GM23248 (cell line): ENCODE results near the gene CFL1. TPM values are rescaled to one million over a fixed set of nuclear protein-coding genes. Genes with fewer than 3 reads are reported as not detected.
A peak's percentile ranks its signal among the peaks of the same experiment; 100 is the strongest.

ENCODE experiments used
- DNase-seq: peaks from one replicate; pipeline ENCODE4 v3.0.0-alpha.2; 2015
- H2AFZ ChIP-seq: fragments of 200-600 bp; sonication (generic); 2 replicates; pipeline ENCODE4 v1.6.1; 2016; ENCODE audit warnings: antibody characterized with exemption
- H3F3A ChIP-seq: fragments of 200-600 bp; sonication (generic); 2 replicates; pipeline ENCODE4 v1.6.1; 2016; ENCODE audit warnings: mild to moderate bottlenecking, antibody characterized with exemption, mixed run types; ENCODE audit not compliant: insufficient read depth
- H3K27ac ChIP-seq: fragments of 200-600 bp; sonication (generic); 2 replicates; pipeline ENCODE4 v1.5.1; 2016; ENCODE audit warnings: mild to moderate bottlenecking
- H3K27me3 ChIP-seq: fragments of 200-600 bp; sonication (generic); replicated peaks from 2 replicates; pipeline ENCODE4 v1.6.1; 2016; ENCODE audit warnings: mild to moderate bottlenecking; ENCODE audit not compliant: insufficient read depth
- H3K36me3 ChIP-seq: fragments of 200-600 bp; sonication (generic); 2 replicates; pipeline ENCODE4 v1.6.1; 2016; ENCODE audit warnings: low read depth, mild to moderate bottlenecking
- H3K4me1 ChIP-seq: fragments of 200-600 bp; sonication (generic); 2 replicates; pipeline ENCODE4 v1.6.1; 2016; ENCODE audit warnings: mild to moderate bottlenecking; ENCODE audit not compliant: insufficient read depth
- H3K4me2 ChIP-seq: fragments of 200-600 bp; sonication (generic); one replicate; pipeline ENCODE4 v1.6.1; 2016; ENCODE audit warnings: mild to moderate bottlenecking; ENCODE audit not compliant: unreplicated experiment
- H3K4me3 ChIP-seq: fragments of 200-600 bp; sonication (generic); 2 replicates; pipeline ENCODE4 v1.5.1; 2016; ENCODE audit warnings: mild to moderate bottlenecking
- H3K79me2 ChIP-seq: fragments of 200-600 bp; sonication (generic); 2 replicates; pipeline ENCODE4 v1.6.1; 2016; ENCODE audit warnings: mild to moderate bottlenecking; ENCODE audit not compliant: insufficient read depth
- H3K9ac ChIP-seq: fragments of 200-600 bp; sonication (generic); 2 replicates; pipeline ENCODE4 v1.6.1; 2016; ENCODE audit warnings: mild to moderate bottlenecking
- H3K9me2 ChIP-seq: fragments of 200-600 bp; sonication (generic); 2 replicates; pipeline ENCODE4 v1.6.1; 2016; ENCODE audit warnings: mixed run types, mild to moderate bottlenecking, moderate library complexity; ENCODE audit not compliant: insufficient read depth
- H3K9me3 ChIP-seq: fragments of 200-600 bp; sonication (generic); one replicate; pipeline ENCODE4 v1.6.1; 2017; ENCODE audit warnings: low read depth
- H4K20me1 ChIP-seq: fragments of 200-600 bp; sonication (generic); 2 replicates; pipeline ENCODE4 v1.6.0; 2016; ENCODE audit not compliant: insufficient read depth
- EZH2 ChIP-seq: fragments of 200-600 bp; sonication (generic); IDR thresholded peaks from 2 replicates; pipeline ENCODE4 v1.6.1; 2018; ENCODE audit warnings: antibody characterized with exemption, mild to moderate bottlenecking; ENCODE audit not compliant: insufficient read depth, poor library complexity, severe bottlenecking
- EZH2phosphoT487 ChIP-seq: fragments of 200-600 bp; sonication (generic); IDR thresholded peaks from 2 replicates; pipeline ENCODE4 v1.6.1; 2018; ENCODE audit warnings: antibody characterized with exemption, moderate library complexity, mild to moderate bottlenecking, low read depth; ENCODE audit not compliant: insufficient read depth
- WGBS, 2 experiments: methylation state at CpG; one replicate each; pipeline ENCODE4 v1.1.6; 2015 to 2017; ENCODE audit warnings: low lambda C conversion rate in 2 of 2, low coverage in 1 of 2; ENCODE audit errors: missing lambda C conversion rate in 2 of 2; 5-methylcytosine and 5-hydroxymethylcytosine counted together
- in situ Hi-C: fragments of 300-500 bp; cut with MboI; formaldehyde crosslinking; loops from 2 replicates; pipeline ENCODE4 v1.15.0; 2020
- polyA plus RNA-seq: library from polyadenylated mRNA; unstranded; fragments of >200 nt; fragmentation: Nextera tagmentation; extraction: Ambion mirVana; gene quantifications from 2 replicates; pipeline ENCODE4 v1.2.1, GENCODE V29; 2016
- total RNA-seq: library from RNA; depleted of rRNA; stranded (reverse); fragments of >200 nt; shearing (Covaris generic); gene quantifications from 2 replicates; pipeline ENCODE4 v1.2.3, GENCODE V29; 2014

Gene CFL1
- total and polyA plus RNA-seq, 2 experiments from 2014 or later: 1,312 to 2,650 TPM

DNA sequence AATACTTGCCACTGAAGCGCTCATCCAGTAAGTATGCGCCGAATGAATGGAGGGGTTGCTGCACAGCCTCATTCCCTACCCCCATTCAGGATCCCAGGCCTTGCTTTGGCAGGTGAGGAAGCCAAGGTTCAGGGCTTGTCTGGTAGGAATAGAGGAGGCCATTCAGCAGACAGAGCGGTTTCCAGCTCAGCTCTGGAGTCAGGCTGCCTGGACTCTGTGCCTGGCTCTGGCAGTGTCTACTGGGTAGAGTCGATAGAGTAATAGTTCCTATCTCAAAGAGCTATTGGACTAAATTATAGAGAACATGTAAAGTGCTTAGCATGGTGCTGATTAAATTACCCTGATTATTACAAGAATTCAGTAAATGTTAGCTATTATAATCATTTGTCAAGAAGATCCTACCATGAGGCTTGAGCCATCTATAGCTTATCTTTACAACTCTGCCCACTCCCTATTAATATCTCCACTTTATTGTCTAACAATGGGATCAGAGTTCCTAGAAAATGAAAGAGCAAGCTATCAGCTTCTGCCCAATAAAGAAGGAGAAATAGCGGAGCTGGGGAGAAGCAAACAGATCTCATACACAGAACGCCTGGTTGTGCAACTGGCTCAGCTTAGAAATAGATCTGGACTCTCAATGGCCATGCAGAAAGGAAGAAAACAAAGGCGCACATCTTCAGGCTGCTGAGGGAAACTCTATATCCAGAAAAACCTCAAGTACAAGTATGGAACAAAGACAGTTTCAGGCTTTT lies 30.8 kb downstream of the CFL1 start:
- Histone ChIP-seq H3K27me3 (no peaks in the 10 kb centered on the region), H2AFZ (no peak overlapping the region), H3K36me3 (no peaks in the 10 kb centered on the region), H3K4me1 (no peaks in the 10 kb centered on the region), H3K9me2 (no peaks in the 10 kb centered on the region), H3K79me2 (no peaks in the 10 kb centered on the region), H3F3A (peaks cover 10% of the 10 kb centered on the region), H4K20me1 (no peaks in the 10 kb centered on the region), H3K4me2 (no peak overlapping the region), H3K9ac (no peak overlapping the region), H3K4me3 (no peak overlapping the region), H3K9me3 (no peaks in the 10 kb centered on the region), H3K27ac (no peak overlapping the region)
- in situ Hi-C loops: no loop called here
- no peak for DNase-seq
- no peak for TF ChIP-seq EZH2
- no peak for TF ChIP-seq EZH2phosphoT487
- WGBS, 2 experiments: 84 to 89% methylated on average over 8 of the region's 8 CpGs

DNA sequence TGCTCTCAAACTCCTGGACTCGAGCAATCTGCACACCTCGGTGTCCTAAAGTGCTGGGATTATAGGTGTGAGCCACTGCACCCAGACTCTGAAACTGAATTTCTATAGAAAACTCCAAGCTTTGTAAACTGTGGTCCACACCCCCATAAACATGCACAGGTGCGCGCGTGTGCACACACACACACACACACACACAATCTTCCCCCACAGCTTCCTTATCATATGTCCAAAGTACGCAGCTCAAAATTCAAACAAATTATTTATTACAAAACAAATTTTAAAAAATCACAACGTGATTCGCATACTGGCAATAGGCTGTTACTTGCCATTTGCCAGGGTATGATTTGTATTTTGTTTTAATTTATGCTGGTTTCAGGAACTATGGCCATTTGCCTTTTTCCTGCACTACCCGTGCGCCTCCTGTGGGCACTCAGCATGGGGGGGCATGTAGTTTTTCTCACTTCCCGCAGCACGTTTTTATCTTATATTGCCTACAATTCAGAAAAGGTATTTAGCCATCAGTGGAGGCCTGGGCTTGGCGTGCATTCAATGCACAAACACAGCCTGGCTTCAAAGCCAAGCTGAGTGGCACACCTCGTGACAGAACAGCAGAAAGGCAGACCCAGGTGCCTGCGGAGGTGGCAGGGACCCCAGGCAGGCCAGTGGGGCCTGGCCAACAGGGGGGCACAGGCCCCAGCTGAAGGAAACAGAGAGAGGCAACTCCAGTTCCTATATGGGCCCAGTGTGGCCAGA lies 35.0 kb downstream of the CFL1 start:
- H3K9ac ChIP-seq: no peak overlapping the region
- no peaks in the 10 kb centered on the region for H3K9me2 ChIP-seq
- H3K36me3 ChIP-seq: no peaks in the 10 kb centered on the region
- TF ChIP-seq EZH2phosphoT487 (no peak), EZH2 (no peak)
- H3K4me2 ChIP-seq: no peak overlapping the region
- H3K27me3 ChIP-seq: no peaks in the 10 kb centered on the region
- no peak overlapping the region for H2AFZ ChIP-seq
- DNase-seq: no peak
- H3K4me3 ChIP-seq: no peak overlapping the region
- H3K27ac ChIP-seq: no peak overlapping the region
- H3K79me2 ChIP-seq: no peaks in the 10 kb centered on the region
- 71 to 74% methylated on average over 15 of the region's 15 CpGs for WGBS, 2 experiments
- no peaks in the 10 kb centered on the region for H4K20me1 ChIP-seq
- no peaks in the 10 kb centered on the region for H3F3A ChIP-seq
- H3K9me3 ChIP-seq: no peaks in the 10 kb centered on the region
- in situ Hi-C loops: no loop called here
- no peaks in the 10 kb centered on the region for H3K4me1 ChIP-seq

DNA sequence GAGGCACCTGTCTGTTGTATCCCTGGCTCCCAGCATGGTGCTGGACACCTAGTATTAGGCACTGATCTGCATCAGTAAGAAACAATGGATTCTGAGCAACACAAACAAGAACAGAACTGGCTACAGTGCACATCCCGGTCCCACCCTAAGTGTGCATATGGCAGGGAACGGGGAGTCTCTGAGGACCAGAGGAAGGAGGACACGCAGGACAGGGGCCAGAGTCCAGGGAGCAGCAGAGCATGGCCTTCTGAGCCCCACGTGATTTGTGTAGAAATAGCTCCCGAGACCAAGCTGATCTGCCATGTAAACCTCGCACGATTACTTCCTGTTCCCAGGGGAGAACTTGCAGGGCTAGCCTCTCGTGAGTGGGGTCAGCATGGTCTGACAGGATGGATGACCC lies 36.9 kb downstream of the CFL1 start:
- H3F3A ChIP-seq: no peaks in the 10 kb centered on the region
- H3K27ac ChIP-seq: no peak overlapping the region
- no peaks in the 10 kb centered on the region for H4K20me1 ChIP-seq
- TF ChIP-seq EZH2: no peak
- no peak for TF ChIP-seq EZH2phosphoT487
- no peak overlapping the region for H3K9ac ChIP-seq
- H3K9me2 ChIP-seq: no peaks in the 10 kb centered on the region
- H3K4me1 ChIP-seq: no peaks in the 10 kb centered on the region
- H3K79me2 ChIP-seq: no peaks in the 10 kb centered on the region
- no peak overlapping the region for H3K4me3 ChIP-seq
- H3K9me3 ChIP-seq: no peaks in the 10 kb centered on the region
- no peaks in the 10 kb centered on the region for H3K27me3 ChIP-seq
- H3K4me2 ChIP-seq: no peak overlapping the region
- in situ Hi-C loops: no loop called here
- H2AFZ ChIP-seq: no peak overlapping the region
- WGBS, 2 experiments: 58% methylated on average over 8 of the region's 8 CpGs
- no peak for DNase-seq
- no peaks in the 10 kb centered on the region for H3K36me3 ChIP-seq

DNA sequence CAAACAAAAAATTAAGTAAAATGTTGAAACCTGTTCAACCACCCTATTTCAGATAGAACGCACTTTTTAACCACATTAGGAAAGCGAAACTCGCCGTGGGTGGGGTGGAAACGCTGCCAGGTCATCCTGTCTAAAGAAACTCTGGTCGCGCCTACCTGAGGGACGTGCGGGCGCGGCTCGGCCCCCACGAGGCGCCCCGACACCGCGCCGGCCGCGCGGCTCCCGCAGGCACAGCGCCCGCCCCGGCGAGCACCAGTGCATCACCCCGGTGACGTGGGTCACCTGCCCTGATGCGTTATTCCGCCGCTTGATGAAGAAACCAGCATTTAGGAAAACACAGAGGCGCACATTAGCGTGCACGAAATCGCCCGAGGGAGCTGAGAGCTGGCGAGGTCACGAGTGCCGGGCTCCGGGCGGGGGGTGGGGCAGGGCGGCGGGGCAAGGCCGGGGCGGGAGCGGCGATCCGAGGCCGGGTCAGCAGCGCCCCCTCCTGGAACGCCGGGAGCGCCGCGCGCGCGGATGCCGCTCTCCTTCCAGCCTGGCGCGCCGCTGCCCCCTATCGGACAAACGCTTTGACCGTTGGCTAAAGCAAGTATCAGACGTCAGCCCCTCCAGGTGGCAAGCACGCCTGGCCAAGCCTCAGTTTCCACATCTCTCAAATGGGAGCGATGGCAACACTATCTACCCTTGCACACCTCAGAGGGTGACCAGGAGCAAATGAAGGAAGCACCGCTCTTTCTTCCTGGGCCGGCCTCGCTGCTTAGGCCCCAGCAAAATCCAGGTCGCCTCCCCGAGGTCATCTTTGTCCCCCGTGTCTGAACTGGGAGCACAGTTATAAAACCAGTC lies 39.9 kb downstream of the CFL1 start:
- Histone ChIP-seq H3K4me3 (peak overlapping the region; percentile 85), H3K9me2 (no peaks in the 10 kb centered on the region), H3K36me3 (no peaks in the 10 kb centered on the region), H3K9me3 (no peaks in the 10 kb centered on the region), H3K9ac (peak overlapping the region; percentile 82), H3F3A (no peaks in the 10 kb centered on the region), H3K27me3 (no peaks in the 10 kb centered on the region), H4K20me1 (no peaks in the 10 kb centered on the region), H2AFZ (peak overlapping the region; percentile 96), H3K4me1 (no peaks in the 10 kb centered on the region), H3K27ac (peak overlapping the region; percentile 30; the same call in 1 of the 2 replicates), H3K4me2 (peak overlapping the region; percentile 94), H3K79me2 (no peaks in the 10 kb centered on the region)
- TF ChIP-seq EZH2phosphoT487 (no peak), EZH2 (no peak)
- in situ Hi-C loops: no loop called here
- 5% methylated on average over 55 to 69 of the region's 74 CpGs for WGBS, 2 experiments
- DNase-seq: peak; percentile 90
